AG09309 (cell line): ENCODE data around the gene KPNB1.

Experiments
- DNase-seq: peaks from one replicate; pipeline ENCODE4 v3.0.0-alpha.2; 2010; ENCODE audit warnings: low read depth
- H3K4me3 ChIP-seq: 2 replicates; pipeline ENCODE4 v1.5.1; 2011; ENCODE audit warnings: mild to moderate bottlenecking, low read depth, low read length, moderate library complexity; ENCODE audit not compliant: control insufficient read depth
- CTCF ChIP-seq: IDR thresholded peaks from 2 replicates; pipeline ENCODE4 v1.5.1; 2011; ENCODE audit warnings: mild to moderate bottlenecking, low read depth, low read length, inconsistent platforms; ENCODE audit not compliant: insufficient read depth, control insufficient read depth; ENCODE audit errors: missing control alignments

The KPNB1 gene

GRCh38 chr17:47695429-47696376 is 46.0 kb downstream of the KPNB1 start:
- peak overlapping the region; percentile 82 for H3K4me3 ChIP-seq
- DNase-seq = no peak
- TF ChIP-seq CTCF = no peak

GRCh38 chr17:47696717-47697642 is 47.3 kb downstream of the KPNB1 start:
- H3K4me3 ChIP-seq = no peak overlapping the region
- TF ChIP-seq CTCF = no peak
- no peak for DNase-seq

- no peak for DNase-seq
- TF ChIP-seq CTCF = no peak
- no peak overlapping the region for H3K4me3 ChIP-seq
Observed at GRCh38 chr17:47697906-47698711, 48.4 kb downstream of the KPNB1 start.

GRCh38 chr17:47698749-47699535 is 49.2 kb downstream of the KPNB1 start:
- DNase-seq = no peak
- TF ChIP-seq CTCF = peak; percentile 92
- H3K4me3 ChIP-seq = no peak overlapping the region

- no peak for TF ChIP-seq CTCF
- no peak for DNase-seq
- no peak overlapping the region for H3K4me3 ChIP-seq
Observed at GRCh38 chr17:47699536-47699840, 49.8 kb downstream of the KPNB1 start.
